HL-60 (cell line): ENCODE data around the gene VPS11.

Source experiments
- CTCF ChIP-seq: IDR thresholded peaks from one replicate; pipeline ENCODE4 v1.5.1; 2011; ENCODE audit warnings: low read length, control low read depth, inconsistent platforms; ENCODE audit not compliant: insufficient read depth
- GABPA ChIP-seq: IDR thresholded peaks from 2 replicates; pipeline ENCODE4 v1.6.1; 2012; ENCODE audit warnings: low read depth
- POLR2AphosphoS5 ChIP-seq: IDR thresholded peaks from 2 replicates; pipeline ENCODE4 v1.6.1; 2012; ENCODE audit warnings: low read depth
- REST ChIP-seq: IDR thresholded peaks from 2 replicates; pipeline ENCODE4 v1.6.1; 2012; ENCODE audit warnings: low read depth; ENCODE audit not compliant: insufficient replicate concordance
- SPI1 ChIP-seq: IDR thresholded peaks from 2 replicates; pipeline ENCODE4 v1.6.1; 2012; ENCODE audit warnings: low read depth, mild to moderate bottlenecking, borderline replicate concordance

- no peak for TF ChIP-seq REST
- TF ChIP-seq CTCF = no peak
- peak; percentile 70 for TF ChIP-seq POLR2AphosphoS5
- TF ChIP-seq GABPA = no peak
- peak; percentile 14; the same call in 1 of the 2 replicates for TF ChIP-seq SPI1
These were observed 39.2 kb downstream of the VPS11 start, which contains the start of gene C2CD2L for GRCh38 chr11:119106564-119107537.
